ENCODE measurements around the gene CEP85L.
"Not testable (repeated sequence)": the region's sequence is repeated elsewhere in the genome, so short reads cannot be mapped to it uniquely, and the experiment has no call there.

The CEP85L gene

GRCh38 chr6:118489990-118490389 lies 161.4 kb downstream of the CEP85L start:
- DNase-seq = no peak

- DNase-seq = no peak
Measured at GRCh38 chr6:118488631-118489030, 162.8 kb downstream of the CEP85L start.

- DNase-seq = no peak
Measured at GRCh38 chr6:118485601-118486550, 165.5 kb downstream of the CEP85L start.

- DNase-seq = no peak
Measured at GRCh38 chr6:118476551-118476950, 174.8 kb downstream of the CEP85L start.

- DNase-seq = no peak
Measured at GRCh38 chr6:118473266-118473665, 178.1 kb downstream of the CEP85L start.

GRCh38 chr6:118469468-118469867 lies 181.9 kb downstream of the CEP85L start:
- DNase-seq = no peak

- DNase-seq = no peak
Measured at GRCh38 chr6:118468682-118469465, 182.5 kb downstream of the CEP85L start.

- no peak for DNase-seq
Measured at GRCh38 chr6:118467181-118467580, 184.2 kb downstream of the CEP85L start.

- DNase-seq = no peak
Measured at GRCh38 chr6:118464620-118465019, 186.8 kb downstream of the CEP85L start.

GRCh38 chr6:118460958-118461470 lies 190.4 kb downstream of the CEP85L start:
- DNase-seq = no peak

- no peak for DNase-seq
Measured at GRCh38 chr6:118456982-118457381, 194.4 kb downstream of the CEP85L start.

- DNase-seq = no peak
Measured at GRCh38 chr6:118451839-118452238, 199.6 kb downstream of the CEP85L start.

GRCh38 chr6:118444796-118445195 lies 206.6 kb downstream of the CEP85L start:
- DNase-seq = no peak

- DNase-seq = no peak
Measured at GRCh38 chr6:118436482-118436881, 214.9 kb downstream of the CEP85L start.

- DNase-seq = not testable (repeated sequence)
Measured at GRCh38 chr6:118434147-118434546, 217.2 kb downstream of the CEP85L start.

- DNase-seq = not testable (repeated sequence)
Measured at GRCh38 chr6:118421312-118421711, 230.1 kb downstream of the CEP85L start.

GRCh38 chr6:118419448-118420394 lies 231.7 kb downstream of the CEP85L start:
- DNase-seq = no peak

All from NCI-H226 (cell line).